ENCODE measurements around the gene SLC15A1. TPM values are rescaled to one million over a fixed set of nuclear protein-coding genes. Genes with fewer than 3 reads are reported as not detected.

Gene SLC15A1
- total RNA-seq, 2 donors from 2014 or later: 0.34 to 1.3 TPM

DNA sequence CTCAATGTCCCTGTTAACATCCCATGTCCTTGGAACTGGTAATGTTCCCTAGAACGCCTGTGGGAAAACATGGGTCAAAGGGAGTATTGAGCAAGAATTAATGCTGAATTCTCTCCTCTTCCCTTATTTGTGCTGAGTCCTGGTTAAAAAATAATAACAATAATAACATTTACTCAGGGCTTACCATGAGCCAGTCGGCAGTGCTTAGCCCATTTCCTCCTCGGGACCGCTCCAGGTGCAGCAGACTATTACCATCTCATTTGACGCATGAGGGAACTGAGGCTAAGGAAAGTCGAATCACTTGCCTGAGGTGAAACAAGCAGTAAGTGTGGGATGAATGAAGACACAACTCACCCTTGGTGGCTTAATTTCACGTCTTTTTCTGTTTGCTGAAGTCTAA is 33.6 kb upstream of the SLC15A1 start:
- Histone ChIP-seq H3K36me3 (no peaks in the 10 kb centered on the region), H3K4me1 (replicated peaks) (no peaks in the 10 kb centered on the region), H3K4me3 (no peak overlapping the region), H3K9me3 (no peaks in the 10 kb centered on the region), H3K27ac (no peak overlapping the region), H3K27me3 (replicated peaks; ENCODE audit: insufficient read depth) (no peaks in the 10 kb centered on the region)
- intact Hi-C loops (cut with DNase I): no loop called here
- no peak for TF ChIP-seq POLR2A (IDR thresholded peaks at IDR 0.05)
- WGBS: 82% methylated on average over 7 of the region's 7 CpGs
- no peak for DNase-seq (ENCODE audit: low spot score)

DNA sequence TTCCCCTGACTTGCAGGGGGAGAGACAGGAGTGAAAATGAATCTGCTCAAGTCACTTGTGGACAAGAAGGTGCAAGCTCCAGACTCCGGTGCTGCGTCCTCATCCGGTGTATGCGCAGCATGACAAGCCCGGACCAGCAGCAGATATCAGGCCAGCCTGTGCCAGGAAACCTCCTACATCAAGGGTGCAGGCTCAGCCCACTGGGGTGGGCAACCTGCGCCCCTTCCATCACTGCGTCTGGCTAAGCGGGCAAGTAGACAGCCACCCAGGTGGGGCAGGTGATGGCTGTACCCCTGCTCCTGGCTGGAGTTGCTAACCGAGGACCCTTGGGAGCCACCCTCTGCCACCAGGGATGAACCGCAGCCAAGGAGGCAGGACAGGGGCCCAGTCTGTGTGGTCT is 32.9 kb upstream of the SLC15A1 start:
- no peaks in the 10 kb centered on the region for H3K36me3 ChIP-seq
- TF ChIP-seq POLR2AphosphoS5 (IDR thresholded peaks at IDR 0.05) (no peak), POLR2A (IDR thresholded peaks at IDR 0.05) (no peak)
- TF ChIP-seq, protein P1, sequence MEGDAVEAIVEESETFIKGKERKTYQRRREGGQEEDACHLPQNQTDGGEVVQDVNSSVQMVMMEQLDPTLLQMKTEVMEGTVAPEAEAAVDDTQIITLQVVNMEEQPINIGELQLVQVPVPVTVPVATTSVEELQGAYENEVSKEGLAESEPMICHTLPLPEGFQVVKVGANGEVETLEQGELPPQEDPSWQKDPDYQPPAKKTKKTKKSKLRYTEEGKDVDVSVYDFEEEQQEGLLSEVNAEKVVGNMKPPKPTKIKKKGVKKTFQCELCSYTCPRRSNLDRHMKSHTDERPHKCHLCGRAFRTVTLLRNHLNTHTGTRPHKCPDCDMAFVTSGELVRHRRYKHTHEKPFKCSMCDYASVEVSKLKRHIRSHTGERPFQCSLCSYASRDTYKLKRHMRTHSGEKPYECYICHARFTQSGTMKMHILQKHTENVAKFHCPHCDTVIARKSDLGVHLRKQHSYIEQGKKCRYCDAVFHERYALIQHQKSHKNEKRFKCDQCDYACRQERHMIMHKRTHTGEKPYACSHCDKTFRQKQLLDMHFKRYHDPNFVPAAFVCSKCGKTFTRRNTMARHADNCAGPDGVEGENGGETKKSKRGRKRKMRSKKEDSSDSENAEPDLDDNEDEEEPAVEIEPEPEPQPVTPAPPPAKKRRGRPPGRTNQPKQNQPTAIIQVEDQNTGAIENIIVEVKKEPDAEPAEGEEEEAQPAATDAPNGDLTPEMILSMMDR (IDR thresholded peaks at IDR 0.05): no peak
- H3K9me3 ChIP-seq: no peaks in the 10 kb centered on the region
- H3K27me3 ChIP-seq (replicated peaks; ENCODE audit: insufficient read depth): no peaks in the 10 kb centered on the region
- intact Hi-C loops (cut with DNase I): no loop called here
- WGBS: 82% methylated on average over 10 of the region's 10 CpGs
- no peak overlapping the region for H3K4me3 ChIP-seq
- no peak for DNase-seq (ENCODE audit: low spot score)
- no peaks in the 10 kb centered on the region for H3K4me1 ChIP-seq (replicated peaks)
- no peak overlapping the region for H3K27ac ChIP-seq

DNA sequence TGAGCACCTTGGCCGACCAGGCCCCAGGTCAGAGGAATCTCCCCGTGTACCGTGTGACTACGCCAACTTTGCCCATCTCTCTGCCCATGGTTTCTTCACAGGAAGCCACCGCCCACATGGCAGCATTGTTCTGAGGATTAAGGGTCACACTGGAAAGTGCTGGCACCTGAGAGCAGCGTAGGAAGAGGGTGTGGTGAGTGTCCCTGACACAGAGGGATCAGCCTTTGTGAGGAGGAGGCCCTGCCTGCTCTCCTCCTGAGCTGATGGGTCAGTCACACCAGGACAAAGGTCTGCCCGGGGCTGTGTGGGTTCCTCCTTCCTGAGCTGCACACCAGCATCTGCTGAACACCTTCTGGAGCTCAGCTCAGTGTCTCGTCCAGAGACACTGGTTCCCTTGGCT is 32.2 kb upstream of the SLC15A1 start:
- WGBS: 85% methylated on average over 8 of the region's 8 CpGs
- TF ChIP-seq POLR2AphosphoS5 (IDR thresholded peaks at IDR 0.05) (no peak), POLR2A (IDR thresholded peaks at IDR 0.05) (no peak)
- TF ChIP-seq, protein P1 (IDR thresholded peaks at IDR 0.05): no peak
- intact Hi-C loops (cut with DNase I): no loop called here
- H3K4me1 ChIP-seq (replicated peaks): no peaks in the 10 kb centered on the region
- H3K4me3 ChIP-seq: no peak overlapping the region
- no peak overlapping the region for H3K27ac ChIP-seq
- H3K36me3 ChIP-seq: no peaks in the 10 kb centered on the region
- no peak for DNase-seq (ENCODE audit: low spot score)
- H3K27me3 ChIP-seq (replicated peaks; ENCODE audit: insufficient read depth): no peaks in the 10 kb centered on the region
- H3K9me3 ChIP-seq: no peaks in the 10 kb centered on the region

DNA sequence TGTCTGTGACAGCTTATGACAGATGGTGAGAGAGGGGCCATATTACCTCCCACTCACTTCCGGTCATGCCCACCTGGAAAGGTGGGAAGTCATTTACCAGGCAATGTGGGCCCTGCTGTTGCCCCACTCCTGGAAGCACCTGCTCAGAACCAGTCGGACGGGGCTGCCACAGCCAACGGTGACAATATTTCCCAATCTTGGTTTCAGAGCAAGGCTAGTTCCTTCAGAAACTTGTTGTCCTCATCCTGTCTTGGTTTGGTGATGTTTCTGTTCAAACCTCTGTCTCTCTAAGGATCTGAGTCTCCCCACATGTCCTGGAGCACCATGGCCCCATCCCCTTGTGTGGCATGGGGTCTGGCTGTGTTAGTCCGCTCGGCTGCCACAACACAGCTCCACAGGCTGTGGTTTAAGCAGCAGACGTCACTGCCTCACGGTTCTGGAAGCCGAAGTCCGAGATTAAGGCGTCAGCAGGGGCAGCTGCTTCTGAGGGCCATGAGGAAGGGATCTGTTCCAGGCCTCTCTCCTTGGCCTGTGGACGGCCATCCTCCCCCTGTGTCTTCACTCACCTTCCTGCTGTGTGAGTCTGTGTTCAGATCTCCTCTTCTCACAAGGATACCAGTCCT is 31.5 kb upstream of the SLC15A1 start:
- no peak overlapping the region for H3K27ac ChIP-seq
- DNase-seq (ENCODE audit: low spot score): no peak
- no peak for TF ChIP-seq POLR2AphosphoS5 (IDR thresholded peaks at IDR 0.05)
- TF ChIP-seq, protein P1 (IDR thresholded peaks at IDR 0.05): no peak
- no peak for TF ChIP-seq POLR2A (IDR thresholded peaks at IDR 0.05)
- no peaks in the 10 kb centered on the region for H3K9me3 ChIP-seq
- no peaks in the 10 kb centered on the region for H3K27me3 ChIP-seq (replicated peaks; ENCODE audit: insufficient read depth)
- no peaks in the 10 kb centered on the region for H3K36me3 ChIP-seq
- H3K4me1 ChIP-seq (replicated peaks): no peaks in the 10 kb centered on the region
- 88% methylated on average over 12 of the region's 12 CpGs for WGBS
- H3K4me3 ChIP-seq: no peak overlapping the region
- intact Hi-C loops (cut with DNase I): no loop called here

DNA sequence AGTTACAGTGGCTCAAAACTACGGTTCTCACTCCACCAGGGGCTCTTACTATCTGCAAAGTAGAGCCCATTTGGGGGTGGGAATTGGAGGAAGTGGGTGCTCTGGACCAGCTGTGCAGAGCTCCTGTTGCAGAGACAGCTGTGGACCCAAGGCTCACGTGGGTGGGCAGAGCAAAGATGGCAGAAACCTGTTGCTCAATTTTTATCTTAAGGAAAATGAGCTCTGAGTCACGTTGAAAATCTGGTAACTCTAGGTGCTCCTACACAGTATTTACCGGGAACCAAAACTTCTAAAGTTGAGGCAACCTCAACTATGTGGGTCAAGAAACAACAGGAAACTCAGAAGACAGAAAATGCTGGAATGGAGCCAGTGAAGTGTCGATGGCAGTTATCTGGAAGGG is 30.2 kb upstream of the SLC15A1 start:
- H3K4me1 ChIP-seq (replicated peaks): no peaks in the 10 kb centered on the region
- intact Hi-C loops (cut with DNase I): no loop called here
- 58% methylated on average over 5 of the region's 5 CpGs for WGBS
- H3K4me3 ChIP-seq: no peak overlapping the region
- no peak for DNase-seq (ENCODE audit: low spot score)
- H3K27ac ChIP-seq: no peak overlapping the region
- no peaks in the 10 kb centered on the region for H3K27me3 ChIP-seq (replicated peaks; ENCODE audit: insufficient read depth)
- TF ChIP-seq, protein P1 (IDR thresholded peaks at IDR 0.05): no peak
- TF ChIP-seq POLR2A (IDR thresholded peaks at IDR 0.05) (no peak), POLR2AphosphoS5 (IDR thresholded peaks at IDR 0.05) (no peak)
- no peaks in the 10 kb centered on the region for H3K9me3 ChIP-seq
- H3K36me3 ChIP-seq: no peaks in the 10 kb centered on the region
